HCT116 (cell line): ENCODE measurements around the gene CFAP126. TPM values are rescaled to one million over a fixed set of nuclear protein-coding genes. Genes with fewer than 3 reads are reported as not detected.

Source experiments
- ATAC-seq: fragments of 200-7000 bp; cut with Tn5 transposase; 2 replicates; pipeline ENCODE4 v1.9.1; 2020; ENCODE audit warnings: mild to moderate bottlenecking, moderate library complexity
- BruUV-seq: library from RNA; stranded (reverse); fragments of 400-500 nt; replicated peaks from 2 replicates; lab custom pipeline; 2021; lab: Mats Ljungman, UMichigan
- CTCF ChIA-PET: fragments of 300-600 bp; sonication (Branson Sonifier 250); formaldehyde crosslinking; loops from one replicate; lab custom pipeline; 2021; ENCODE audit warnings: antibody characterized with exemption; lab: Charles Lee
- POLR2A ChIA-PET: fragments of 300-600, 350-600 bp; sonication (Branson Sonifier 250); formaldehyde crosslinking; loops from one replicate; lab custom pipeline; 2021; ENCODE audit warnings: antibody characterized with exemption; lab: Charles Lee
- RAD21 ChIA-PET, 2 experiments: fragments of 300-600 bp; sonication (Branson Sonifier 250); formaldehyde crosslinking; loops; one replicate each; lab custom pipeline; 2023; ENCODE audit warnings: low total read pairs in 2 of 2; ENCODE audit not compliant: uncharacterized antibody in 2 of 2, unreplicated experiment in 2 of 2, low non-redundant PET in 1 of 2; lab: Charles Lee
- DNase-seq: peaks from one replicate; pipeline ENCODE4 v3.0.0-alpha.2; 2010; ENCODE audit warnings: low read depth, low spot score
- H2AFZ ChIP-seq: fragments of 200-600 bp; shearing (Covaris generic), sonication (generic); 2 replicates; pipeline ENCODE4 v1.6.1; 2017; ENCODE audit warnings: low read depth, mixed run types, mixed read lengths, antibody characterized with exemption, low read length; ENCODE audit not compliant: poor library complexity, severe bottlenecking
- H3K27ac ChIP-seq: 2 replicates; pipeline ENCODE4 v1.5.1; 2012; ENCODE audit warnings: low read depth, low read length
- H3K27me3 ChIP-seq: fragments of 200-600 bp; sonication (generic); 2 replicates; pipeline ENCODE4 v1.6.1; 2016; ENCODE audit warnings: mixed run types, low read length, mixed read lengths; ENCODE audit not compliant: insufficient read depth
- H3K36me3 ChIP-seq, 2 experiments: fragments of 200-500 bp in 1 of 2; fragments of 200-600 bp in 1 of 2; sonication (Bioruptor generic) in 1 of 2; sonication (generic) in 1 of 2; 2 replicates each; pipeline versions ENCODE4 v1.5.1 to v1.6.1; 2014 to 2016; ENCODE audit warnings: low read length in 2 of 2, inconsistent platforms in 1 of 2, mixed read lengths in 1 of 2, mixed run types in 1 of 2; ENCODE audit not compliant: insufficient read depth in 2 of 2, control insufficient read depth in 1 of 2
- H3K4me1 ChIP-seq, 2 experiments: fragments of 200-600 bp in 1 of 2; sonication (generic) in 1 of 2; 2 replicates each; pipeline versions ENCODE4 v1.5.1 to v1.6.1; 2012 to 2017; ENCODE audit warnings: low read length in 2 of 2, inconsistent platforms in 1 of 2, mild to moderate bottlenecking in 1 of 2, mixed read lengths in 1 of 2, mixed run types in 1 of 2, moderate library complexity in 1 of 2; ENCODE audit not compliant: insufficient read depth in 2 of 2, control insufficient read depth in 1 of 2
- H3K4me2 ChIP-seq: fragments of 200-600 bp; sonication (generic); 2 replicates; pipeline ENCODE4 v1.6.1; 2017; ENCODE audit warnings: mixed run types, low read length, mixed read lengths
- H3K4me3 ChIP-seq, 2 experiments: fragments of 200-600 bp in 1 of 2; sonication (generic) in 1 of 2; replicated peaks in 1 of 2; 2 replicates each; pipeline ENCODE4 v1.5.1; 2011 to 2016; ENCODE audit warnings: low read length in 2 of 2, control low read depth in 1 of 2, low read depth in 1 of 2, mild to moderate bottlenecking in 1 of 2, mixed read lengths in 1 of 2, mixed run types in 1 of 2
- H3K79me2 ChIP-seq: fragments of 200-600 bp; sonication (generic); 2 replicates; pipeline ENCODE4 v1.6.1; 2017; ENCODE audit warnings: mild to moderate bottlenecking, mixed run types, low read length, moderate library complexity, mixed read lengths; ENCODE audit not compliant: insufficient read depth
- H3K9ac ChIP-seq: fragments of 200-600 bp; sonication (generic); 2 replicates; pipeline ENCODE4 v1.6.1; 2016; ENCODE audit warnings: low read length, mixed read lengths
- H3K9me2 ChIP-seq: fragments of 200-600 bp; sonication (generic), shearing (Covaris generic); 2 replicates; pipeline ENCODE4 v1.6.1; 2017; ENCODE audit warnings: mixed run types, mild to moderate bottlenecking, moderate library complexity; ENCODE audit not compliant: insufficient read depth
- H3K9me3 ChIP-seq, 2 experiments: fragments of 200-500 bp in 1 of 2; fragments of 200-600 bp in 1 of 2; sonication (Bioruptor generic) in 1 of 2; sonication (generic) in 1 of 2; 2 replicates each; pipeline ENCODE4 v1.6.1; 2014 to 2017; ENCODE audit warnings: low read length in 2 of 2, mixed read lengths in 2 of 2, inconsistent platforms in 1 of 2, low read depth in 1 of 2, mild to moderate bottlenecking in 1 of 2, mixed run types in 1 of 2, moderate library complexity in 1 of 2; ENCODE audit not compliant: control insufficient read depth in 1 of 2, insufficient read depth in 1 of 2
- H4K20me1 ChIP-seq: fragments of 200-600 bp; sonication (generic), shearing (Covaris generic); 2 replicates; pipeline ENCODE4 v1.6.1; 2017; ENCODE audit warnings: mixed run types, mild to moderate bottlenecking, moderate library complexity; ENCODE audit not compliant: insufficient read depth
- ATF3 ChIP-seq: IDR thresholded peaks from 2 replicates; pipeline ENCODE4 v1.6.1; 2012
- CEBPB ChIP-seq: IDR thresholded peaks from 2 replicates; pipeline ENCODE4 v1.6.1; 2012; ENCODE audit warnings: low read depth
- EGR1 ChIP-seq: IDR thresholded peaks from 2 replicates; pipeline ENCODE4 v1.6.1; 2012; ENCODE audit warnings: low read depth
- ELF1 ChIP-seq: IDR thresholded peaks from 2 replicates; pipeline ENCODE4 v1.6.1; 2012; ENCODE audit warnings: low read depth, borderline replicate concordance
- EZH2 ChIP-seq: fragments of 200-600 bp; sonication (generic); IDR thresholded peaks from 2 replicates; pipeline ENCODE4 v1.6.1; 2017; ENCODE audit warnings: antibody characterized with exemption, mixed run types
- EZH2phosphoT487 ChIP-seq: fragments of 200-600 bp; IDR thresholded peaks from 2 replicates; pipeline ENCODE4 v1.6.1; 2018; ENCODE audit warnings: antibody characterized with exemption, borderline replicate concordance
- FOSL1 ChIP-seq: IDR thresholded peaks from 2 replicates; pipeline ENCODE4 v1.6.1; 2012; ENCODE audit warnings: low read depth
- JUND ChIP-seq: IDR thresholded peaks from 2 replicates; pipeline ENCODE4 v1.6.1; 2012
- POLR2A ChIP-seq: IDR thresholded peaks from 2 replicates; pipeline ENCODE4 v1.7.0; 2011; ENCODE audit warnings: borderline replicate concordance; ENCODE audit not compliant: insufficient read depth, insufficient read length; ENCODE audit errors: extremely low read depth
- POLR2AphosphoS5 ChIP-seq: IDR thresholded peaks from 2 replicates; pipeline ENCODE4 v1.6.1; 2011; ENCODE audit warnings: mild to moderate bottlenecking, low read depth, low read length, moderate library complexity
- RAD21 ChIP-seq: IDR thresholded peaks from 2 replicates; pipeline ENCODE4 v1.6.1; 2012; ENCODE audit warnings: low read depth, mild to moderate bottlenecking
- REST ChIP-seq: IDR thresholded peaks from 2 replicates; pipeline ENCODE4 v1.6.1; 2012; ENCODE audit warnings: low read depth
- SIN3A ChIP-seq: IDR thresholded peaks from 2 replicates; pipeline ENCODE4 v1.6.1; 2012; ENCODE audit warnings: low read depth
- SP1 ChIP-seq: IDR thresholded peaks from 2 replicates; pipeline ENCODE4 v1.6.1; 2012; ENCODE audit warnings: low read depth
- SRF ChIP-seq: IDR thresholded peaks from 2 replicates; pipeline ENCODE4 v1.6.1; 2012; ENCODE audit warnings: low read depth
- TCF7L2 ChIP-seq: IDR thresholded peaks from 2 replicates; pipeline ENCODE4 v1.7.0; 2011; ENCODE audit warnings: borderline replicate concordance, inconsistent platforms; ENCODE audit not compliant: insufficient read depth, insufficient read length; ENCODE audit errors: extremely low read depth
- YY1 ChIP-seq: IDR thresholded peaks from 2 replicates; pipeline ENCODE4 v1.6.1; 2011; ENCODE audit warnings: low read length, low read depth, moderate library complexity, mild to moderate bottlenecking; ENCODE audit not compliant: insufficient replicate concordance; ENCODE audit errors: extremely low read depth
- ZBTB33 ChIP-seq: IDR thresholded peaks from 2 replicates; pipeline ENCODE4 v1.6.1; 2011; ENCODE audit warnings: mild to moderate bottlenecking, low read length, moderate library complexity; ENCODE audit not compliant: insufficient replicate concordance; ENCODE audit errors: extremely low read depth
- ZFX ChIP-seq: fragments of 450-650 bp; IDR thresholded peaks from 2 replicates; pipeline ENCODE4 v1.6.1; 2017
- intact Hi-C: fragments of 100-400 bp; cut with micrococcal nuclease; formaldehyde crosslinking; loops from 2 replicates; pipeline ENCODE4 v1.10.0; 2022
- total RNA-seq: library from RNA; stranded (reverse); gene quantifications from one replicate; pipeline ENCODE4 v1.2.1, GENCODE V29; 2021; ENCODE audit not compliant: unreplicated experiment
- TF ChIP-seq, protein P1 (sequence below), 3 experiments: fragments of 200-600 bp in 1 of 3; sonication (generic) in 1 of 3; IDR thresholded peaks in 2 of 3; conservative IDR thresholded peaks in 1 of 3; 2 replicates each; pipeline ENCODE4 v1.5.1; 2012 to 2017; ENCODE audit warnings: low read depth in 2 of 3, low read length in 2 of 3, antibody characterized with exemption in 1 of 3, borderline replicate concordance in 1 of 3, control low read depth in 1 of 3, mild to moderate bottlenecking in 1 of 3, mixed read lengths in 1 of 3, mixed run types in 1 of 3, moderate library complexity in 1 of 3; ENCODE audit not compliant: insufficient read depth in 1 of 3

The CFAP126 gene
- total RNA-seq, 1 experiment from 2014 or later: not detected

DNA sequence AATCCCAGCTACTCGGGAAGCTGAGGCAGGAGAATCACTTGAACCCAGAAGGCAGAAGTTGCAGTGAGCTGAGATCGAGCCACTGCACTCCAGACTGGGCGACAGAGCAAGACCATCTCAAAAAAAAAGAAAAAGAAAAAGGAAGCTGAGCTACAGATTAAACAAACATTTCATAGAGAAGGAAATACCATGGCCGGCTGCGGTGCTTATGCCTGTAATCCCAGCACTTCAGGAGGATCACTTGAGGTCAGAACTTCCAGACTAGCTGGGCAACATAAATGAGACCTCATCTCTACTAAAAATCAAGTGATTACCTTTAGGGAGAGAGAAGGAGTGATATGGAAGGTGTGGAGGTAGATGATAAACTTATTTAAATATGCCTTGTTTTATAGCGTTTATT, 14.0 kb upstream of the CFAP126 start:
- ChIA-PET RAD21 (interaction anchor here in 1 of 2 experiments (0.6 kb wide), 1 partner anchor 1731 kb away, joined by 3 read pairs; no protein-coding TSS in a partner anchor), CTCF (interaction anchor here (0.6 to 2.1 kb wide), 19 partner anchors 9 to 547 kb away, joined by 3 to 46 read pairs (median 4); partner anchors contain the start of genes NDUFS2, PPOX, SDHC and TOMM40L), POLR2A (interaction anchor here (1.4 to 1.6 kb wide), 2 partner anchors 75 to 216 kb away, joined by 3 to 4 read pairs; partner anchors contain the start of gene PPOX)
- Histone ChIP-seq H3K9me3 (no peaks in the 10 kb centered on the region), H3K9me2 (no peaks in the 10 kb centered on the region), H3K4me2 (no peak overlapping the region), H3K79me2 (no peaks in the 10 kb centered on the region), H3K27me3 (no peaks in the 10 kb centered on the region), H3K4me3 (no peak overlapping the region), H3K4me1 (peaks cover 12 to 19% of the 10 kb centered on the region in 2 experiments), H3K27ac (no peak overlapping the region), H2AFZ (no peak overlapping the region), H3K36me3 (no peaks in the 10 kb centered on the region), H3K9ac (no peak overlapping the region), H4K20me1 (no peaks in the 10 kb centered on the region)
- no TSS peak for BruUV-seq
- DNase-seq (no peak), ATAC-seq (no peak)
- TF ChIP-seq ZBTB33 (no peak), SP1 (no peak), CEBPB (no peak), POLR2AphosphoS5 (no peak), FOSL1 (no peak), REST (no peak), POLR2A (no peak), ZFX (no peak), TCF7L2 (no peak), EZH2phosphoT487 (no peak), YY1 (no peak), SIN3A (no peak), JUND (no peak), SRF (no peak), RAD21 (no peak), EZH2 (no peak), ELF1 (no peak), EGR1 (no peak), ATF3 (no peak)
- TF ChIP-seq, protein P1, sequence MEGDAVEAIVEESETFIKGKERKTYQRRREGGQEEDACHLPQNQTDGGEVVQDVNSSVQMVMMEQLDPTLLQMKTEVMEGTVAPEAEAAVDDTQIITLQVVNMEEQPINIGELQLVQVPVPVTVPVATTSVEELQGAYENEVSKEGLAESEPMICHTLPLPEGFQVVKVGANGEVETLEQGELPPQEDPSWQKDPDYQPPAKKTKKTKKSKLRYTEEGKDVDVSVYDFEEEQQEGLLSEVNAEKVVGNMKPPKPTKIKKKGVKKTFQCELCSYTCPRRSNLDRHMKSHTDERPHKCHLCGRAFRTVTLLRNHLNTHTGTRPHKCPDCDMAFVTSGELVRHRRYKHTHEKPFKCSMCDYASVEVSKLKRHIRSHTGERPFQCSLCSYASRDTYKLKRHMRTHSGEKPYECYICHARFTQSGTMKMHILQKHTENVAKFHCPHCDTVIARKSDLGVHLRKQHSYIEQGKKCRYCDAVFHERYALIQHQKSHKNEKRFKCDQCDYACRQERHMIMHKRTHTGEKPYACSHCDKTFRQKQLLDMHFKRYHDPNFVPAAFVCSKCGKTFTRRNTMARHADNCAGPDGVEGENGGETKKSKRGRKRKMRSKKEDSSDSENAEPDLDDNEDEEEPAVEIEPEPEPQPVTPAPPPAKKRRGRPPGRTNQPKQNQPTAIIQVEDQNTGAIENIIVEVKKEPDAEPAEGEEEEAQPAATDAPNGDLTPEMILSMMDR (IDR thresholded peaks at IDR 0.05 in 2 of 3, conservative IDR thresholded peaks at IDR 0.05 in 1 of 3; ENCODE audit: borderline replicate concordance in 1 of 3, insufficient read depth in 1 of 3, low read depth in 2 of 3, low read length in 2 of 3): no peak
- intact Hi-C loops: loop anchor here (1.0 to 10.0 kb wide), 4 partner anchors 67 to 264 kb away; partner anchors contain the start of genes NIT1, PFDN2 and SDHC
